GM23338 (cell line): ENCODE measurements around the gene NELFB. TPM values are rescaled to one million over a fixed set of nuclear protein-coding genes. Genes with fewer than 3 reads are reported as not detected.

Experiments used
- ATAC-seq: fragments of 200-7000 bp; cut with Tn5 transposase; 3 replicates; pipeline ENCODE4 v1.9.1; 2020
- DNase-seq: peaks from one replicate; pipeline ENCODE4 v3.0.0-alpha.2; 2015; ENCODE audit warnings: low spot score
- H2AFZ ChIP-seq: fragments of 200-600 bp; sonication (generic); 2 replicates; pipeline ENCODE4 v1.8.0; 2016; ENCODE audit warnings: antibody characterized with exemption, mild to moderate bottlenecking, moderate library complexity
- H3F3A ChIP-seq: fragments of 200-600 bp; sonication (generic); replicated peaks from 2 replicates; pipeline ENCODE4 v1.8.0; 2017; ENCODE audit warnings: antibody characterized with exemption, mixed run types, low read depth
- H3K27ac ChIP-seq: fragments of 200-600 bp; sonication (generic); 2 replicates; pipeline ENCODE4 v1.6.1; 2016; ENCODE audit warnings: low read depth
- H3K27me3 ChIP-seq: fragments of 200-600 bp; sonication (generic); 2 replicates; pipeline ENCODE4 v1.8.0; 2016; ENCODE audit warnings: mild to moderate bottlenecking, mixed run types, moderate library complexity; ENCODE audit not compliant: insufficient read depth
- H3K36me3 ChIP-seq: fragments of 200-600 bp; sonication (generic); 2 replicates; pipeline ENCODE4 v1.8.0; 2016; ENCODE audit warnings: mild to moderate bottlenecking; ENCODE audit not compliant: insufficient read depth
- H3K4me1 ChIP-seq: fragments of 200-600 bp; sonication (generic); 2 replicates; pipeline ENCODE4 v1.8.0; 2016; ENCODE audit warnings: mild to moderate bottlenecking, moderate library complexity; ENCODE audit not compliant: insufficient read depth
- H3K4me2 ChIP-seq: fragments of 200-600 bp; sonication (generic); 2 replicates; pipeline ENCODE4 v1.7.1; 2017; ENCODE audit warnings: mixed run types
- H3K4me3 ChIP-seq: fragments of 200-600 bp; sonication (generic); 2 replicates; pipeline ENCODE4 v1.6.1; 2016; ENCODE audit warnings: mixed run types
- H3K79me2 ChIP-seq: fragments of 200-600 bp; sonication (generic); replicated peaks from 2 replicates; pipeline ENCODE4 v1.8.0; 2017; ENCODE audit warnings: mild to moderate bottlenecking; ENCODE audit not compliant: insufficient read depth
- H3K9me2 ChIP-seq: fragments of 200-600 bp; sonication (generic); 2 replicates; pipeline ENCODE4 v1.8.0; 2017; ENCODE audit not compliant: insufficient read depth
- H4K20me1 ChIP-seq: fragments of 200-600 bp; sonication (generic); replicated peaks from 2 replicates; pipeline ENCODE4 v1.8.0; 2017; ENCODE audit warnings: mild to moderate bottlenecking; ENCODE audit not compliant: insufficient read depth
- H3K27ac Mint-ChIP-seq: 2 replicates; pipeline ENCODE4 v1.8.0; 2020; ENCODE audit warnings: inconsistent platforms, mild to moderate bottlenecking, moderate library complexity, mixed read lengths
- H3K27me3 Mint-ChIP-seq: 3 replicates; pipeline ENCODE4 v1.8.0; 2022; ENCODE audit warnings: low read depth, mild to moderate bottlenecking, moderate library complexity, mixed read lengths, inconsistent platforms; ENCODE audit not compliant: insufficient read depth, poor library complexity
- H3K36me3 Mint-ChIP-seq: 3 replicates; pipeline ENCODE4 v1.8.0; 2021; ENCODE audit warnings: low read depth, mild to moderate bottlenecking, inconsistent platforms, moderate library complexity, mixed read lengths
- H3K4me1 Mint-ChIP-seq: 3 replicates; pipeline ENCODE4 v1.8.0; 2020; ENCODE audit warnings: mild to moderate bottlenecking, inconsistent platforms, mixed read lengths
- H3K4me3 Mint-ChIP-seq: 3 replicates; pipeline ENCODE4 v1.8.0; 2021; ENCODE audit warnings: moderate library complexity, mild to moderate bottlenecking, inconsistent platforms, mixed read lengths
- H3K9me3 Mint-ChIP-seq: 3 replicates; pipeline ENCODE4 v1.8.0; 2020; ENCODE audit warnings: moderate library complexity, mild to moderate bottlenecking, inconsistent platforms, mixed read lengths
- CREB1 ChIP-seq: fragments of 250-450 bp; sonication (Bioruptor Pico); IDR thresholded peaks from 2 replicates; pipeline ENCODE4 v1.5.0; 2020; ENCODE audit warnings: low read depth, mild to moderate bottlenecking, moderate library complexity
- CTCF ChIP-seq, 2 experiments: fragments of 200-600 bp in 1 of 2; sonication (generic) in 1 of 2; conservative IDR thresholded peaks; 2 replicates each; pipeline versions ENCODE4 v1.5.1 to v1.6.1; 2016 to 2017; ENCODE audit warnings: antibody characterized with exemption in 2 of 2, low read depth in 2 of 2, mild to moderate bottlenecking in 2 of 2, moderate library complexity in 1 of 2
- EZH2 ChIP-seq: fragments of 200-600 bp; sonication (generic); IDR thresholded peaks from one replicate; pipeline ENCODE4 v1.8.0; 2017; ENCODE audit warnings: antibody characterized with exemption, mild to moderate bottlenecking, low read depth; ENCODE audit not compliant: unreplicated experiment
- JUNB ChIP-seq: IDR thresholded peaks from one replicate; pipeline ENCODE4 v1.6.1; 2016; ENCODE audit warnings: antibody characterized with exemption; ENCODE audit not compliant: unreplicated experiment
- NANOG ChIP-seq: IDR thresholded peaks from 2 replicates; pipeline ENCODE4 v1.6.1; 2016; ENCODE audit warnings: antibody characterized with exemption, borderline replicate concordance
- POLR2AphosphoS5 ChIP-seq: IDR thresholded peaks from 2 replicates; pipeline ENCODE4 v1.6.1; 2016; ENCODE audit warnings: antibody characterized with exemption, low read depth
- REST ChIP-seq: IDR thresholded peaks from one replicate; pipeline ENCODE4 v1.6.1; 2018; ENCODE audit warnings: antibody characterized with exemption; ENCODE audit not compliant: unreplicated experiment
- STAT1 ChIP-seq: IDR thresholded peaks from one replicate; pipeline ENCODE4 v1.6.1; 2016; ENCODE audit warnings: antibody characterized with exemption; ENCODE audit not compliant: unreplicated experiment
- polyA plus RNA-seq: library from polyadenylated mRNA; unstranded; fragments of >200 nt; fragmentation: Nextera tagmentation; extraction: Ambion mirVana; gene quantifications from 2 replicates; pipeline ENCODE4 v1.2.1, GENCODE V29; 2016
- total RNA-seq: library from RNA; depleted of rRNA; stranded (reverse); fragments of >200 nt; shearing (Covaris generic); gene quantifications from 2 replicates; pipeline ENCODE4 v1.2.3, GENCODE V29; 2014
- TF ChIP-seq, protein P1 (sequence below): fragments of 250-450 bp; sonication (Bioruptor Pico); IDR thresholded peaks from 2 replicates; pipeline ENCODE4 v1.5.0; 2020; ENCODE audit warnings: mild to moderate bottlenecking, moderate library complexity

The NELFB gene
- total and polyA plus RNA-seq, 2 experiments from 2014 or later: 30.0 to 97.3 TPM

DNA sequence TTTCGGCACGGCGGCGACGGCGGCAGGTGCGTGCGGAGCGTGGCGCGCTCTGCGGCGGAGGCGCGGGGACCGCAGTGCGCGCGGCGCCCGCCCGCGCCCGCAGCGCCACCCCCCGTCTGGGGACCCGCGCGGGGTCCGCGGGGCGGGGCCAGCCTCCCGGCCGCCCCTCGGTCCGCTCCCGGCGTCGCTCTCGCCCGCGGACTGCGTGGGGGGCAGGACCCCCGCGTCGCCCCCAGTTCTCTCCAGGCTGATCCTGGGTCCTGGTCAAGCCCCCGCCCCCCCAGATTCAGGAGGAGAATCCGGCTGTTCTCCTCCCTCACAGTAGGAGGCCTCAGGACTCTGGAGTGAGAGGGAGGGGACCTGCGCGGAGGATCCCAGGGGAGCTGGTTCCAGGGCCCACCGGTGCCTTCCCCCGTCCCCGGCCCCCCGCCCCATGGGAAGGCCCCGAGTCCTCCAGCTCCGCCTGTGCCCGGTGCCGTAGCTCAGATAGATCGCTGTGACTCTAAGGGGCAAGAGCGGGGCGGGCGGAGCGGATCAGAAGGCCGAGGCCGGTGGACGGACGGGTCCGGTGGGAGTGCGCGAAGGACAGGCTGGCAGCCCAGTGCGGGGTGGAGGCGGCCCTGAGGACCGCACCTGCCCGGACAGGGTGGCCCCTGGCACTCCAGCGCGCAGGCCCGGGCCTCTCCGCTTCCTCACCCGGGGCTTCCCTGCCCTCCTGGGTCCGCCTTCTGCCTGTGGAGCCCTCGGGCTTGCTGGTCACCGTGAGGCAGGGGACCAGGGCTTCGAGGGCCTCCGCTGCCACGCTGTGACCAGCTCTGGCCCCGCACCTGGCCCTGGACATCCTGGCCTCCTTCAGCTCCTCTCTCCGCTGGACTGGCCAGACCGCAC, 32.7 kb upstream of the NELFB start, which contains the start of gene RNF208 (continued):
- TF ChIP-seq, protein P1, sequence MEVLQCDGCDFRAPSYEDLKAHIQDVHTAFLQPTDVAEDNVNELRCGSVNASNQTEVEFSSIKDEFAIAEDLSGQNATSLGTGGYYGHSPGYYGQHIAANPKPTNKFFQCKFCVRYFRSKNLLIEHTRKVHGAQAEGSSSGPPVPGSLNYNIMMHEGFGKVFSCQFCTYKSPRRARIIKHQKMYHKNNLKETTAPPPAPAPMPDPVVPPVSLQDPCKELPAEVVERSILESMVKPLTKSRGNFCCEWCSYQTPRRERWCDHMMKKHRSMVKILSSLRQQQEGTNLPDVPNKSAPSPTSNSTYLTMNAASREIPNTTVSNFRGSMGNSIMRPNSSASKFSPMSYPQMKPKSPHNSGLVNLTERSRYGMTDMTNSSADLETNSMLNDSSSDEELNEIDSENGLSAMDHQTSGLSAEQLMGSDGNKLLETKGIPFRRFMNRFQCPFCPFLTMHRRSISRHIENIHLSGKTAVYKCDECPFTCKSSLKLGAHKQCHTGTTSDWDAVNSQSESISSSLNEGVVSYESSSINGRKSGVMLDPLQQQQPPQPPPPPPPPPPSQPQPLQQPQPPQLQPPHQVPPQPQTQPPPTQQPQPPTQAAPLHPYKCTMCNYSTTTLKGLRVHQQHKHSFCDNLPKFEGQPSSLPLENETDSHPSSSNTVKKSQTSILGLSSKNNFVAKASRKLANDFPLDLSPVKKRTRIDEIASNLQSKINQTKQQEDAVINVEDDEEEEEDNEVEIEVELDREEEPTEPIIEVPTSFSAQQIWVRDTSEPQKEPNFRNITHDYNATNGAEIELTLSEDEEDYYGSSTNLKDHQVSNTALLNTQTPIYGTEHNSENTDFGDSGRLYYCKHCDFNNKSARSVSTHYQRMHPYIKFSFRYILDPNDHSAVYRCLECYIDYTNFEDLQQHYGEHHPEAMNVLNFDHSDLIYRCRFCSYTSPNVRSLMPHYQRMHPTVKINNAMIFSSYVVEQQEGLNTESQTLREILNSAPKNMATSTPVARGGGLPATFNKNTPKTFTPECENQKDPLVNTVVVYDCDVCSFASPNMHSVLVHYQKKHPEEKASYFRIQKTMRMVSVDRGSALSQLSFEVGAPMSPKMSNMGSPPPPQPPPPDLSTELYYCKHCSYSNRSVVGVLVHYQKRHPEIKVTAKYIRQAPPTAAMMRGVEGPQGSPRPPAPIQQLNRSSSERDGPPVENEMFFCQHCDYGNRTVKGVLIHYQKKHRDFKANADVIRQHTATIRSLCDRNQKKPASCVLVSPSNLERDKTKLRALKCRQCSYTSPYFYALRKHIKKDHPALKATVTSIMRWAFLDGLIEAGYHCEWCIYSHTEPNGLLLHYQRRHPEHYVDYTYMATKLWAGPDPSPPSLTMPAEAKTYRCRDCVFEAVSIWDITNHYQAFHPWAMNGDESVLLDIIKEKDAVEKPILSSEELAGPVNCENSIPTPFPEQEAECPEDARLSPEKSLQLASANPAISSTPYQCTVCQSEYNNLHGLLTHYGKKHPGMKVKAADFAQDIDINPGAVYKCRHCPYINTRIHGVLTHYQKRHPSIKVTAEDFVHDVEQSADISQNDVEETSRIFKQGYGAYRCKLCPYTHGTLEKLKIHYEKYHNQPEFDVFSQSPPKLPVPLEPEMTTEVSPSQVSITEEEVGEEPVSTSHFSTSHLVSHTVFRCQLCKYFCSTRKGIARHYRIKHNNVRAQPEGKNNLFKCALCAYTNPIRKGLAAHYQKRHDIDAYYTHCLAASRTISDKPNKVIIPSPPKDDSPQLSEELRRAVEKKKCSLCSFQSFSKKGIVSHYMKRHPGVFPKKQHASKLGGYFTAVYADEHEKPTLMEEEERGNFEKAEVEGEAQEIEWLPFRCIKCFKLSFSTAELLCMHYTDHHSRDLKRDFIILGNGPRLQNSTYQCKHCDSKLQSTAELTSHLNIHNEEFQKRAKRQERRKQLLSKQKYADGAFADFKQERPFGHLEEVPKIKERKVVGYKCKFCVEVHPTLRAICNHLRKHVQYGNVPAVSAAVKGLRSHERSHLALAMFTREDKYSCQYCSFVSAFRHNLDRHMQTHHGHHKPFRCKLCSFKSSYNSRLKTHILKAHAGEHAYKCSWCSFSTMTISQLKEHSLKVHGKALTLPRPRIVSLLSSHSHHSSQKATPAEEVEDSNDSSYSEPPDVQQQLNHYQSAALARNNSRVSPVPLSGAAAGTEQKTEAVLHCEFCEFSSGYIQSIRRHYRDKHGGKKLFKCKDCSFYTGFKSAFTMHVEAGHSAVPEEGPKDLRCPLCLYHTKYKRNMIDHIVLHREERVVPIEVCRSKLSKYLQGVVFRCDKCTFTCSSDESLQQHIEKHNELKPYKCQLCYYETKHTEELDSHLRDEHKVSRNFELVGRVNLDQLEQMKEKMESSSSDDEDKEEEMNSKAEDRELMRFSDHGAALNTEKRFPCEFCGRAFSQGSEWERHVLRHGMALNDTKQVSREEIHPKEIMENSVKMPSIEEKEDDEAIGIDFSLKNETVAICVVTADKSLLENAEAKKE (CRISPR knock-in tag): no peak
- TF ChIP-seq STAT1: no peak
- TF ChIP-seq EZH2: no peak

GRCh38 chr9:137223078-137223970, 31.8 kb upstream of the NELFB start:
- peak overlapping the region; percentile 83 for H2AFZ ChIP-seq
- TF ChIP-seq CREB1 (peak; percentile 54; the same call in 1 of the 2 replicates), REST (no peak), POLR2AphosphoS5 (peak; percentile 54), JUNB (no peak), NANOG (no peak), CTCF (conservative IDR thresholded peaks at IDR 0.05; ENCODE audit: low read depth in 2 of 2) (no peak)

More at GRCh38 chr9:137223078-137223970, 31.8 kb upstream of the NELFB start:
- Mint-ChIP-seq H3K4me1 (peaks cover 4% of the 10 kb centered on the region; the same call in 2 of the 3 replicates), H3K27me3 (peaks cover 3% of the 10 kb centered on the region), H3K9me3 (no peaks in the 10 kb centered on the region), H3K4me3 (peak overlapping the region; percentile 70), H3K36me3 (no peaks in the 10 kb centered on the region), H3K27ac (no peak overlapping the region)
- peak overlapping the region; percentile 99 for H3K4me2 ChIP-seq
- peaks cover 9% of the 10 kb centered on the region; the same call in 1 of the 2 replicates for H3K27me3 ChIP-seq
- H3F3A ChIP-seq: 0 out of 2 replicates have a peak, but pooled peaks cover 6% of the 10 kb centered on the region
- H3K79me2 ChIP-seq: no peaks in the 10 kb centered on the region
- peak overlapping the region; percentile 94 for H3K4me3 ChIP-seq
- ATAC-seq (peak; percentile 53), DNase-seq (peak; percentile 98)
- no peaks in the 10 kb centered on the region for H3K9me2 ChIP-seq
- no peaks in the 10 kb centered on the region for H3K36me3 ChIP-seq
- peaks cover 3% of the 10 kb centered on the region; the same call in 1 of the 2 replicates for H3K4me1 ChIP-seq
- H3K27ac ChIP-seq: peak overlapping the region; percentile 76; the same call in 1 of the 2 replicates
- no peaks in the 10 kb centered on the region for H4K20me1 ChIP-seq
